Subcutaneous adipose tissue (tissue), 4 donors: ENCODE measurements around the gene NME1. TPM values are rescaled to one million over a fixed set of nuclear protein-coding genes. Genes with fewer than 3 reads are reported as not detected.

Experiments used
- CTCF ChIP-seq: fragments of 450-650 bp; IDR thresholded peaks from one replicate; pipeline ENCODE4 v1.5.1; 2016; ENCODE audit warnings: low read depth, mild to moderate bottlenecking, control low read depth, antibody characterized with exemption, moderate library complexity
- total RNA-seq, 4 donors: library from RNA; depleted of rRNA; stranded (reverse); fragments of >200 nt; gene quantifications; one replicate each; pipeline ENCODE4 v1.1.0, GENCODE V29; 2016

NME1 gene
- total RNA-seq, 4 donors from 2014 or later, result 20.2 to 46.0 (median 22.7) TPM

- TF ChIP-seq CTCF, result no peak
Observed at GRCh38 chr17:51135956-51136355, 17.4 kb upstream of the NME1 start.

DNA sequence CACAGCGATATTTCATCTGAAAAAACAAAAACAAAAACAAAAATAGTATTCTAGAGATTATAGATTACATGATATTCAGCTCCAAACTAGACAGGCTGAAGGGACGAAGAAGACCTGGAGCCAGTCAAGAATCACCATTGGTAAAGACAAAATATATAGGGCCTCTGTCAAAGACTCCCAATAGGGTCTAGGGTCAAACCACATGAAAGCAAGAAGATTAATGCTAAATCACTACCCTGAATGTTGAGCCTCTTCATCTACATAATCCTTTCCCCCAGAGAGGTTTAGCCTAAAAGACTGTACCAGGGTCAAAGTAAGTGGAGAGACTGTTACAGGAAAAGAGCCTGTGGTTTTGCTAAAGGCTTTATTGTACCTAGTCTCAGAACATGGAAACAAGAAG lies 10.8 kb upstream of the NME1 start:
- TF ChIP-seq CTCF, result no peak

DNA sequence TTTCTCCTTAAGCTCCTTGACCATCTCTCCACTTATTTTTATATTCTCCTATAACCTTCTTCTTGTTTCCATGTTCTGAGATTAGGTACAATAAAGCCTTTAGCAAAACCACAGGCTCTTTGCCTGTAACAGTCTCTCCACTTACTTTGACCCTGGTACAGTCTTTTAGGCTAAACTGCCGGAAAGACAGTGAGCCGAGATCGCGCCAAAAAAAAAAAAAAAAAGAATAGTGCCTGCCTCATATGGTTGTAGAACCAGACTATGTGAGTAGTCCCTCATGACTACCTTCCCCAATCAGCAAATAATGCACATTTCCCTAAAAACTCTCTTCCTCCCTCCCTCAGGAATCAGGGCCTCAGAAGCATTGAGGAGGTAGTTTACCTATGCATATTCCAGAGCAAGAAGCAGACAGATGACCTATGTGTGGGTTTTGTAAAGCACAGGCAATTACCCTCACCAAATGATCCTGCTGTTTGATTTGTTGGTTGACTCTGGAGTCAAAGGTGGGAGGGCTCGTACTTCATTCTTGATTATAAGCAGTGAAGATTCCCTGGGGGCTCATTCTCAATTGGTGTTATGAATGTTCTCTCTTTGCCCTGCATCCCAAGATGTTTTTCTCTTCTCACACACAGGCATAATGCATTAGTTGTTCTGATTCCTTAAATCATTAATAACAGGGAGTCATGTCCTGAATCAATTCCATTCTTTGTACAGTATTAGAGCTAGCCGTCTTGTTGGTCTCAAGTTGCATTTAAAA lies 8.9 kb upstream of the NME1 start:
- no peak for TF ChIP-seq CTCF

- no peak for TF ChIP-seq CTCF
Observed at GRCh38 chr17:51147650-51148049, 5.7 kb upstream of the NME1 start.

DNA sequence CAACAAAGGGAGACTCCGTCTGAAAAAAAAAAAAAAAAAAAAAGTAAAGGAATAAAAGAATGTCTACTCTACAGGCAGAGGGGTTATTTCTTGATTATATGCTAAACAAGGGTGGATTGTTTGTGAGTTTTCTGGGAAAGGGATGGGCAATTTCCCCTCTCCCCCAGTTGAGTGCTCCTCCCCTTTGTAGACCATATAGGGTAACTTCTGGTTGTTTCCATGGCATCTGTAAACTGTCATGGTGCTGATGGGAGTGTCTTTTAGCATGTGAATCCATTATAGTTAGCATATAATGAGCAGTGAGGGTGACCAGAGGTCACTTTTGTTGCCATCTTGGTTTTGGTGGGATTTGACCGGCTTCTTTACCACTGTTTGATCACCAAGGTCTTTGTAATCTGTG lies 4.2 kb upstream of the NME1 start:
- no peak for TF ChIP-seq CTCF

DNA sequence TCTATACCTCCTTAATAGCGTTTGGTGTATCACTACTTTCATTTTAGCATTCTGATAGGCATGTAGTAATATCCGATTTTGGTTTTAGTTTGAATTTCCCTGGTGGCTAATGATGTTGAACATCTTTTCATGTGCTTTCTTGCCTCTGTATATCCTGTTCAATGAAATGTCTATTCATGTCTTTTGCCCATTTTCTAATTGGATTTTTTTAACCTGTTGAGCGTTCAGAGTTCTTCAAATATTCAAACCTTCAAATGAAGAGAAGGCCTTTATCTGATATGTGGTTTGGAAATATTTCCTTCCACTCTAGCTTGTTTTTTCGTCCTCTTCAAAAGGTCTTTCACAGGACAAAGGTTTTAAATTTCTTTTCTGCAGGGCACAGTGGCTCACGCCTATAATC lies 2.4 kb upstream of the NME1 start:
- no peak for TF ChIP-seq CTCF

DNA sequence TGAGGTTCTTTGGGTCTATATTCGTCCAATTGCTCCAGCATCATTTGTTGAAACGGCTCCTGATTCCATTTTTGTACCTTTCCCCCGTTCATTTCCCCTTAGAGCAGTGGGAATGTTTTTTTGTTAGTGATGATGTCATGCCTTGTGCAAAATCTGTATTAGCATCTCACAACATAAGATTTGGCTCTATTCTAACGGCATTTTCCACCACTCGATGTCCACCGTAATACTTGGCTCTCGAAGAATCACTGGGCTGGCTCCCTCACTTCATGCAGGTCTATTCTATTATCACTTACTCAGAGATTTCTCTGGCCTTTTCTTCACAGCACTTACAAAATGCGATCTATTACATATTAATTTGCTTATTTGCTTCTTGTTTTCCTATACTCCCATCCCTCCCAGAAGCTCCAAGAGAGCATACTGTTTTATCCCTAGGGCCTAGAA lies 571 bp upstream of the NME1 start:
- no peak for TF ChIP-seq CTCF
